ENCODE results near the gene GNAO1.

GNAO1 gene

GRCh38 chr16:56337131-56337857, 146.0 kb downstream of the GNAO1 start:
- DNase-seq, result no peak

GRCh38 chr16:56337858-56338325, 146.6 kb downstream of the GNAO1 start:
- no peak for DNase-seq

GRCh38 chr16:56338566-56339318, 147.5 kb downstream of the GNAO1 start:
- no peak for DNase-seq

GRCh38 chr16:56339431-56340195, 148.3 kb downstream of the GNAO1 start:
- no peak for DNase-seq

- DNase-seq, result no peak
Observed at GRCh38 chr16:56340416-56340815, 149.1 kb downstream of the GNAO1 start.

- DNase-seq, result no peak
Observed at GRCh38 chr16:56340864-56341365, 149.6 kb downstream of the GNAO1 start.

- no peak for DNase-seq
Observed at GRCh38 chr16:56341656-56342399, 150.5 kb downstream of the GNAO1 start.

- DNase-seq, result no peak
Observed at GRCh38 chr16:56343661-56344517, 152.6 kb downstream of the GNAO1 start.

- no peak for DNase-seq
Observed at GRCh38 chr16:56344518-56345405, 153.5 kb downstream of the GNAO1 start.

- no peak for DNase-seq
Observed at GRCh38 chr16:56345406-56346050, 154.2 kb downstream of the GNAO1 start.

GRCh38 chr16:56346131-56346890, 155.0 kb downstream of the GNAO1 start:
- no peak for DNase-seq

GRCh38 chr16:56347166-56347565, 155.9 kb downstream of the GNAO1 start:
- DNase-seq, result no peak

GRCh38 chr16:56347670-56348069, 156.4 kb downstream of the GNAO1 start:
- DNase-seq, result no peak

- DNase-seq, result no peak
Observed at GRCh38 chr16:56348168-56349085, 157.1 kb downstream of the GNAO1 start.

- DNase-seq, result no peak
Observed at GRCh38 chr16:56349086-56349415, 157.8 kb downstream of the GNAO1 start.

GRCh38 chr16:56349711-56350161, 158.4 kb downstream of the GNAO1 start:
- DNase-seq, result no peak

GRCh38 chr16:56350491-56351405, 159.5 kb downstream of the GNAO1 start:
- no peak for DNase-seq
